HG02981 (cell line): ENCODE measurements around the gene NCK1.
"Not testable (repeated sequence)": the region's sequence is repeated elsewhere in the genome, so short reads cannot be mapped to it uniquely, and the experiment has no call there.

Source experiments
- ATAC-seq: cut with Tn5 transposase; IDR thresholded peaks from one replicate; pipeline ENCODE4 v1.9.1; 2021; ENCODE audit warnings: mild to moderate bottlenecking, moderate library complexity; ENCODE audit not compliant: unreplicated experiment

NCK1 gene

GRCh38 chr3:136943436-136943835 is 81.4 kb downstream of the NCK1 start:
- ATAC-seq: no peak

DNA sequence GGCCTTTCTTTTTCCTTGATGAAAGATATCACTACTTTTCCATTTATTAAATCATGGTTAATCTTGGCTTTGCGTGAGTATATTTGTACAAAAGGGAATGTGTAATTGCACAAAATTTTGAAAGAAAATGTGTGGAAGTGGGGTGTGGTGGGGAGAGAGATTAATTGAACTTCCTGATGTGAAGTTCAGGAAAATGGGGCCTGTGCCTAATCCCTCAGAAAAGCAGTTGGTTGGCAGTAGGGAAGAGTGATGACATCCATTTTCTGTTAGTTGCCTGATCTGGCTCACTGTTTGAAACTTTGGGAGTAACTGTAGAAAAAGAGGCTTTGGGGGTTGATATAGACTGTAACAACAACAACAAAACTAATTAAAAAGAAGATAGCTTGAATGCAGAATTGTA is 85.0 kb downstream of the NCK1 start:
- ATAC-seq: no peak

DNA sequence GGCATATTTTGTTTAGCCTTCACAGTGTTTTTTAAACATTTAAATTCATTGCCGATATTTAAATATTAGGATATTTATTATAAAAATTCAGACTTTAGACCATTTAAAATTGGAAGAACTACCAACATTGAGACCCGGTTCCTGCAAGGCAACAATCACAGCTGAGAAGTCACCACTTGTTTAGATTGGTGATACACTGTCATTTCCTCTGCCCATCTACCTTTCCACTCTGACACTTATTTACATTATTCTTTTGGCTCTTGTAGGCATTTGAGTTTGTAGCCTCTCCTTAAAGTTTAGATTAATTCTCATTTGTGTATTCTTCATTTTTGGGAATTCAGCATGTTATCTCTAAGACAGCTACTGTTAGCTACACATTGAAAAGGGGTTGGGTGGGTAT is 85.5 kb downstream of the NCK1 start:
- no peak for ATAC-seq

DNA sequence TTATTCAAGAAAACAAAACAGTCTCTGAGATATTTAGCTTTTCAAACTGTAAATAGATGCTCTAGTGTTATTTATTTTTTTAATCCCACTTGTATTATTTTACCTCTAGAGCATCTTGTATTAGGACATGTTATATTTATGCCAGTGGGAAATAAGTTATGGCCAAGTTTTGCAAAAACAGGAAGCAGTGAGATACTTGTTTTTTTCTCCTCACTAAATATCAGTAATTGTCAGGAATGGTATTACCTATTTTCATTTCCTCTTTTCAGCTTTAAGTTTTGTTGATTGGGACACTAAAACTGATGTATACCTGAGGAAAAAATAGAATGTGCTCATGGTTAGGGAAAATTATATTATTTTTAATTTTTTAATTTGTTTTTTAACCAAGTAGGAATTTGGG is 87.1 kb downstream of the NCK1 start:
- no peak for ATAC-seq

- ATAC-seq: no peak
Measured at GRCh38 chr3:136949708-136950107, 87.7 kb downstream of the NCK1 start.

DNA sequence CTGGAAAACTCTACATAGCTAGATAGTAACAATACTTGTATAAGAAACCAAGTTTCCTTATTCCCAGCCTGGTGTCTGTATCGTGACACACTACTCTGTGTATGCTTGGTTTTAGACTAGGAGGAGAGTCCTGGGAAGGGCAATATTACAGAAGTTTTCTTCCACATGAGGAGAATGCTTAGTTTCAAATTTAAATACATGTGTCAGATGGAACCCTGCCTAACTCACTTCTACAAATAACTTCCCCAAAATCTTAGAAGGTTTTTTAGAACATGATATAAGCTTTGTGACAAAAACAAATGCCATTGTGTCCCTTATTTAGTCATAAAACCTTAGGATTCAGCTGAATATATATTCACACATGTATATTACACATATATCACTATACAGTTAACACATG is 88.6 kb downstream of the NCK1 start:
- no peak for ATAC-seq

GRCh38 chr3:136952292-136952691 is 90.3 kb downstream of the NCK1 start:
- no peak for ATAC-seq

DNA sequence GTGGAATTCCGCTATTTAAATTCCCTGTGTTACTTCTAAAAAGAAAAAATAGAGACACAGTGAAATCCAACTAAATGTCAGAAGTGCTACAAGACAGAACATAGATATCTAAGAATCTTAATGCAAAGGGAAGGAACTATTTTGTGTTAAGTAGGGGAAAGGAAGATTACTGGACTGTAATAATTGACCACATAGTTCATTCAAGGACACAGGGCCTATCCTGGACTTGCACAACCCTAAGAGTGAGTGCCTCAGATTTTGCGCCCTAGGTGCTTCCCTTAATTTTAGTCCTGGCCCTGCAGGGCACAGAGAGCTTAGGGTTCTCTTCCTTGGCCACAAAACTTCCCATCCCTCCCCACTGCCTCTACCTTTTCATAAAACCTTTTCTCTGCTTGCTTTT is 92.2 kb downstream of the NCK1 start:
- ATAC-seq: no peak

DNA sequence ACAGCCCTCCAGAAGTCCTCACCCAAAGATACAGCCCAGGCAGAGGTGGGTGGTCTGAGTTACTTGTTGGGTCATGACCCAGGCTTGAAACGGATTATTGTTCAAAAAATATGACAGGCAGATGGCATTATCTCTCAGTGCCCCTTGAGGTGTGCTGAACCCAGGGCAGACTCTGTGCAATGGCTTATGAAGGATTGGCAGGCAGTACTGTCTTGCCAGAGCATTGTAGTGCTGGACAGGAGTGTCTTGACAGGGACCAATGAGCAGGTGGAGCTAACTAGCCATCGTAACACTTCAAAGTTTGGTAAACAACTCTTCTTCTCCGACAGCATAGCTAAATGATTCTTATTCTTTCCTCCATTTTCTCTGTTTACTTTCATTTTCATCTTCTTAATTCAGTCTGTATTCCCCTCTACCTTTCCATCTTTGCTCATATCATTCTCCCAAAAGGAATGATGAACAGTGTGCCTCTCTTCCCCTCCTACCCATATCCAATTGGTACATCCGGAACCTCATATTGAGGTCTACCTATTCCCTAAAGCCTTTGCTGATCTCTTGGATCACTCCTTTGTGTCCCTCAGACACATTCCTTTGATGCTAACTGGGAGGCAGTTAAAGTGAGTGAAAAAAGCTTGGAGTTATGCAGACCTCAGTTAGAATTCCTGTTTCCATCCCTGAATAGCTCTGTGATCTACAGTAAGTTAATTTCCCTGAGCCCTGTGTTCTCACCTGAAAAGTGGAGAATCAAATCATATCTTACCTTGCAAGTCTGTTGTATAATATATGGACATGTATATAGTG is 93.2 kb downstream of the NCK1 start:
- no peak for ATAC-seq

GRCh38 chr3:136955813-136956212 is 93.8 kb downstream of the NCK1 start:
- no peak for ATAC-seq

- no peak for ATAC-seq
Measured at GRCh38 chr3:136956971-136957370, 95.0 kb downstream of the NCK1 start.

- no peak for ATAC-seq
Measured at GRCh38 chr3:136957751-136958288, 95.8 kb downstream of the NCK1 start, which contains the start of gene IL20RB. TSS of gene IL20RB (plus strand) at chr3:136957983. CDS start at chr3:136958114, 131 bp downstream.

- ATAC-seq: no peak
Measured at GRCh38 chr3:136958939-136959338, 96.9 kb downstream of the NCK1 start.

DNA sequence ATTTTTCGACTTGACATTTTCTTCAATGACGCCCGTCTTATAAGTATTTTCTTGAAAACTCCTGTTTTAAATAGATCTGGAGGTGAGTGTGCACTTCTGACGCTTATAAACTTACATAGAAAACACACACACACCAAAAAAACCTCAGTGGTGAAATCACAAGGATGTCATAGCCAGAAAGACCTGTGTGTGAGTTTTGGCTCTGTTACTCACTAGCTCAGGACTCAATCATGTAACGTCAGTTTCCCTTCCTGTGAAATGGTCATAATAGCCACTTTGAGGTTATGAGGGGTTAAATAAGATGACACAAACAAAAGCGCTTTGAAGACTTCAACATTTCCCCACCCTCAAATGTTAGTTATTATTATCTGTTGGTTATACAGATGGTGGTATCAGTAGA is 97.6 kb downstream of the NCK1 start:
- ATAC-seq: no peak

DNA sequence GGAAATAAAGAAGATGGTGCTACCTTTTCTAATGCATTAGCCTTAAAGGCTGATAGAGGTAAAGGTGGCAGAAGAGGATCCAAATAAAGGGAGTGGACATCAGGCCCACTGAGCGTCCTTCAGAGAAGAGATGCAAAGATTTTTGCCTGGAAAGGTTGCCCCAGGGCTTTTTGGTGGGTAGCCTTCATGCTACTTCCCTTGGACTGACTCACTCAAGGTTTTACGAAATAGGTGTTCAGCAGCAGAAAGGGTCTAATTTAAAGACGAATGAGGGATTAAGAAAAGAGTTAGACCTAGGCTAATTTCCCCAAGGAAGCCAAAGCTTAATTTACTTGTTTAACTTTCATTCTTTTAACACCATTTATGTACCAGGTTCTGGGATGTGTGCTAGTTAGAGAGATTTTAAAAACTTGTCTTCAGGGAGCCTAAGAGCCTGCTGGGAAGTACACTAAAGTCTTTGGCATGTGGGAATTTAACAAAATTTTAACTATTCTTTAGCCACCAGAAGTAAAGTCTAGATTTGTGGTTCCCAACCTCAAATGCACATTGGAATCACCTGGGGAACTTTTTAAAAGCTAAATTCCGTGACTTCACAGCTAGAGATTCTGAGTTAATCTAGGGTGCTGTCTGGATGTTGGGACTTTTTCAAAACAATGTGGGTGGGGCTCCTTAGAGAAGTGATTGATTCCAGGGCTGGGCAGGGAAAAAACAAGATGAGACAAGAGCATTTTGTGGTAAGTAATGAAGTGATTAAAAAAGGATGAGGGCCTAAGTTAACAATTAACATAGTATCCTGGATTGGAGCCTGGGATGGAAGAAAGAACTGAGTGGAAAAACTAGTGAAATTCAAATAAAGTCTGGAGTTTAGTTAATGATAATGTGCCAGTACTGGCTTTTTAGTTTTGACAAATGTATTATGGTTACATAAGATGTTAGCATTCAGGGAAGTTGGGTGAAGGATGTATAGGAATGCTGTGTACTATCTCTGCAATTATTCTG is 99.1 kb downstream of the NCK1 start:
- ATAC-seq: no peak

GRCh38 chr3:136962927-136963326 is 100.9 kb downstream of the NCK1 start:
- no peak for ATAC-seq

DNA sequence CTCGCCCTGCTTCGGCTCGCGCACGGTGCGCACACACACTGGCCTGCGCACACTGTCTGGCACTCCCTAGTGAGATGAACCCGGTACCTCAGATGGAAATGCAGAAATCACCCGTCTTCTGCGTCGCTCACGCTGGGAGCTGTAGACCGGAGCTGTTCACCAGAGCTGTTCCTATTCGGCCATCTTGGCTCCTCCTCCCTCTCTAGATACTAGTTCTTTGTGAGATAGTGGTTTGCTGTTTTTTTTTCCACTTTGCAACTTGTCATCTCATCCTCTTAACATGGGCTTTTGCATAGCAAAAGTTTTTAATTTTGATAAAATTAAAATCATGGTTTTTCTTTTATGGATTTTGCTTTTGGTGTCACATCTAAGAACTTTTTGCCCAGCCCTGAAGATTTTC is 107.5 kb downstream of the NCK1 start:
- not testable (repeated sequence) for ATAC-seq

DNA sequence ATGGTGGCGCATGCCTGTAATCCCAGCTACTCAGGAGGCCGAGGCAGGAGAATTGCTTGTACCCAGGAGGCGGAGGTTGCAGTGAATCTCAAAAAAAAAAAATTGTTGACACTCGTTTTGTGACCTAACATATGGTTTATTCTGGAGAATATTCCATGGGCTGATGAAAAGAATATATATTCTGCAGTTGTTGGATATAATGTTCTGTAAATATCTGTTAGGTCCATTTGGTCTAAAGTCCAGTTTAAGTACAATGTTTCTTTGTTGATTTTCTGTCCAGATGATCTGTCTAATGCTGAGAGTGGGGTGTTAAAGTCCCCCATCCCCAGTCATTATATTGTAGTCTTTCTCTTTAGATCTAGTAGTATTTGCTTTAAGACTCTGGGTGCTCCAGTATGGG is 111.3 kb downstream of the NCK1 start:
- no peak for ATAC-seq

- no peak for ATAC-seq
Measured at GRCh38 chr3:136974670-136975069, 112.7 kb downstream of the NCK1 start.

- ATAC-seq: no peak
Measured at GRCh38 chr3:136979204-136979603, 117.2 kb downstream of the NCK1 start.

GRCh38 chr3:136979684-136980083 is 117.7 kb downstream of the NCK1 start:
- no peak for ATAC-seq
